HEK293 (cell line): ENCODE measurements around the gene FRMD5.

ENCODE experiments used
- CTCF ChIA-PET: fragments of 350-600 bp; formaldehyde crosslinking; extraction: SDS; loops from one replicate; lab custom pipeline; 2021; ENCODE audit warnings: antibody characterized with exemption; lab: Yijun Ruan, JAX
- POLR2A ChIA-PET: fragments of 300-600 bp; formaldehyde crosslinking; extraction: SDS; loops from one replicate; lab custom pipeline; 2020; ENCODE audit warnings: antibody characterized with exemption, inconsistent platforms; lab: Yijun Ruan, JAX
- H3K27ac ChIP-seq: fragments of 200-500 bp; sonication (Bioruptor generic); 2 replicates; pipeline ENCODE4 v1.5.1; 2014; ENCODE audit warnings: low read depth, low read length, control low read depth, inconsistent platforms; ENCODE audit errors: extremely low read depth
- H3K36me3 ChIP-seq, 2 experiments: fragments of 200-500 bp in 1 of 2; sonication (Bioruptor generic) in 1 of 2; 1 replicate in 1 of 2; 2 replicates in 1 of 2; pipeline ENCODE4 v1.5.1; 2014 to 2017; ENCODE audit warnings: inconsistent platforms in 2 of 2, low read length in 2 of 2; ENCODE audit not compliant: control insufficient read depth in 2 of 2, insufficient read depth in 1 of 2
- H3K4me1 ChIP-seq: fragments of 200-500 bp; sonication (Bioruptor generic); 2 replicates; pipeline ENCODE4 v1.5.1; 2014; ENCODE audit warnings: mild to moderate bottlenecking, low read length, inconsistent platforms; ENCODE audit not compliant: control insufficient read depth, insufficient read depth
- H3K4me3 ChIP-seq: 2 replicates; pipeline ENCODE4 v1.5.1; 2011; ENCODE audit warnings: low read depth, mild to moderate bottlenecking, control low read depth, low read length, moderate library complexity
- H3K9me3 ChIP-seq: fragments of 200-500 bp; sonication (Bioruptor generic); 2 replicates; pipeline ENCODE4 v1.5.1; 2014; ENCODE audit warnings: low read depth, low read length, inconsistent platforms; ENCODE audit not compliant: control insufficient read depth, insufficient read depth
- GLIS1 ChIP-seq: fragments of 450-650 bp; formaldehyde crosslinking; IDR thresholded peaks from 2 replicates; pipeline ENCODE4 v1.5.1; 2016; ENCODE audit warnings: missing biosample characterization, missing genetic modification characterization
- GLIS2 ChIP-seq: fragments of 450-650 bp; formaldehyde crosslinking; IDR thresholded peaks from 2 replicates; pipeline ENCODE4 v1.5.1; 2016; ENCODE audit warnings: missing biosample characterization, missing genetic modification characterization
- KLF7 ChIP-seq: fragments of 450-650 bp; formaldehyde crosslinking; IDR thresholded peaks from 2 replicates; pipeline ENCODE4 v1.5.1; 2016; ENCODE audit warnings: missing biosample characterization, missing genetic modification characterization, borderline replicate concordance
- SP2 ChIP-seq: fragments of 450-650 bp; formaldehyde crosslinking; IDR thresholded peaks from 2 replicates; pipeline ENCODE4 v1.5.1; 2016; ENCODE audit warnings: missing biosample characterization, missing genetic modification characterization
- WT1 ChIP-seq: fragments of 450-650 bp; formaldehyde crosslinking; IDR thresholded peaks from 2 replicates; pipeline ENCODE4 v1.5.1; 2016; ENCODE audit warnings: missing biosample characterization, missing genetic modification characterization
- ZBTB1 ChIP-seq: fragments of 450-650 bp; formaldehyde crosslinking; IDR thresholded peaks from 2 replicates; pipeline ENCODE4 v1.5.1; 2016; ENCODE audit warnings: missing biosample characterization, missing genetic modification characterization
- ZNF112 ChIP-seq: fragments of 450-650 bp; formaldehyde crosslinking; IDR thresholded peaks from 2 replicates; pipeline ENCODE4 v1.5.0; 2017; ENCODE audit warnings: missing biosample characterization, missing genetic modification characterization
- ZNF132 ChIP-seq: fragments of 450-650 bp; formaldehyde crosslinking; IDR thresholded peaks from 2 replicates; pipeline ENCODE4 v1.5.1; 2017; ENCODE audit warnings: missing biosample characterization, missing genetic modification characterization, borderline replicate concordance
- ZNF157 ChIP-seq: fragments of 450-650 bp; formaldehyde crosslinking; IDR thresholded peaks from 2 replicates; pipeline ENCODE4 v1.5.1; 2016; ENCODE audit warnings: missing biosample characterization, missing genetic modification characterization
- ZNF274 ChIP-seq, 2 experiments: fragments of 200-500 bp in 1 of 2; fragments of 450-650 bp in 1 of 2; sonication (Bioruptor generic) in 1 of 2; formaldehyde crosslinking in 1 of 2; IDR thresholded peaks; 2 replicates each; pipeline versions ENCODE4 v1.5.1 to v1.6.1; 2014 to 2016; ENCODE audit warnings: borderline replicate concordance in 1 of 2, inconsistent platforms in 1 of 2, low read length in 1 of 2, missing biosample characterization in 1 of 2, missing genetic modification characterization in 1 of 2
- ZNF354C ChIP-seq: fragments of 450-650 bp; formaldehyde crosslinking; IDR thresholded peaks from 2 replicates; pipeline ENCODE4 v1.5.1; 2016; ENCODE audit warnings: missing biosample characterization, missing genetic modification characterization, low read depth, borderline replicate concordance
- ZNF416 ChIP-seq: fragments of 450-650 bp; formaldehyde crosslinking; IDR thresholded peaks from 2 replicates; pipeline ENCODE4 v1.5.1; 2016; ENCODE audit warnings: missing biosample characterization, missing genetic modification characterization
- ZNF514 ChIP-seq: fragments of 450-650 bp; formaldehyde crosslinking; IDR thresholded peaks from 2 replicates; pipeline ENCODE4 v1.5.1; 2016; ENCODE audit warnings: missing biosample characterization, missing genetic modification characterization
- ZNF548 ChIP-seq: fragments of 450-650 bp; formaldehyde crosslinking; IDR thresholded peaks from 2 replicates; pipeline ENCODE4 v1.5.1; 2016; ENCODE audit warnings: missing biosample characterization, missing genetic modification characterization
- ZNF549 ChIP-seq: fragments of 450-650 bp; IDR thresholded peaks from 2 replicates; pipeline ENCODE4 v1.5.1; 2018; ENCODE audit warnings: missing biosample characterization, missing genetic modification characterization, mild to moderate bottlenecking, inconsistent platforms, moderate library complexity
- ZNF585B ChIP-seq: fragments of 450-650 bp; formaldehyde crosslinking; IDR thresholded peaks from 2 replicates; pipeline ENCODE4 v1.5.1; 2016; ENCODE audit warnings: missing biosample characterization, missing genetic modification characterization
- ZNF664 ChIP-seq: fragments of 450-650 bp; formaldehyde crosslinking; IDR thresholded peaks from 2 replicates; pipeline ENCODE4 v1.5.1; 2016; ENCODE audit warnings: missing biosample characterization, missing genetic modification characterization
- ZNF670 ChIP-seq: fragments of 450-650 bp; formaldehyde crosslinking; IDR thresholded peaks from 2 replicates; pipeline ENCODE4 v1.5.1; 2016; ENCODE audit warnings: missing biosample characterization, missing genetic modification characterization, low read depth
- ZNF785 ChIP-seq: fragments of 450-650 bp; formaldehyde crosslinking; IDR thresholded peaks from 2 replicates; pipeline ENCODE4 v1.5.1; 2016; ENCODE audit warnings: missing biosample characterization, missing genetic modification characterization
- ZSCAN23 ChIP-seq: fragments of 450-650 bp; formaldehyde crosslinking; IDR thresholded peaks from 2 replicates; pipeline ENCODE4 v1.5.1; 2016; ENCODE audit warnings: missing biosample characterization, missing genetic modification characterization
- TF ChIP-seq, protein P1 (sequence below): fragments of 450-650 bp; formaldehyde crosslinking; IDR thresholded peaks from 2 replicates; pipeline ENCODE4 v1.5.1; 2017; ENCODE audit warnings: missing biosample characterization, missing genetic modification characterization
- TF ChIP-seq, protein P2 (sequence below): fragments of 450-650 bp; formaldehyde crosslinking; IDR thresholded peaks from 2 replicates; pipeline ENCODE4 v1.5.1; 2016; ENCODE audit warnings: missing biosample characterization, missing genetic modification characterization
- TF ChIP-seq, protein P3 (sequence below): fragments of 450-650 bp; formaldehyde crosslinking; IDR thresholded peaks from 2 replicates; pipeline ENCODE4 v1.5.1; 2017; ENCODE audit warnings: missing biosample characterization, mild to moderate bottlenecking, missing genetic modification characterization, moderate library complexity
- TF ChIP-seq, protein P4 (sequence below): fragments of 450-650 bp; formaldehyde crosslinking; IDR thresholded peaks from 2 replicates; pipeline ENCODE4 v1.5.1; 2016; ENCODE audit warnings: missing biosample characterization, missing genetic modification characterization
- TF ChIP-seq, protein P5 (sequence below): fragments of 450-650 bp; formaldehyde crosslinking; IDR thresholded peaks from 2 replicates; pipeline ENCODE4 v1.5.1; 2016; ENCODE audit warnings: missing biosample characterization, missing genetic modification characterization
- TF ChIP-seq, protein P6 (sequence below): fragments of 450-650 bp; formaldehyde crosslinking; IDR thresholded peaks from 2 replicates; pipeline ENCODE4 v1.5.1; 2016; ENCODE audit warnings: missing biosample characterization, missing genetic modification characterization, borderline replicate concordance
- TF ChIP-seq, protein P7 (sequence below): fragments of 450-650 bp; formaldehyde crosslinking; IDR thresholded peaks from 2 replicates; pipeline ENCODE4 v1.5.1; 2016; ENCODE audit warnings: missing biosample characterization, missing genetic modification characterization

Gene FRMD5

DNA sequence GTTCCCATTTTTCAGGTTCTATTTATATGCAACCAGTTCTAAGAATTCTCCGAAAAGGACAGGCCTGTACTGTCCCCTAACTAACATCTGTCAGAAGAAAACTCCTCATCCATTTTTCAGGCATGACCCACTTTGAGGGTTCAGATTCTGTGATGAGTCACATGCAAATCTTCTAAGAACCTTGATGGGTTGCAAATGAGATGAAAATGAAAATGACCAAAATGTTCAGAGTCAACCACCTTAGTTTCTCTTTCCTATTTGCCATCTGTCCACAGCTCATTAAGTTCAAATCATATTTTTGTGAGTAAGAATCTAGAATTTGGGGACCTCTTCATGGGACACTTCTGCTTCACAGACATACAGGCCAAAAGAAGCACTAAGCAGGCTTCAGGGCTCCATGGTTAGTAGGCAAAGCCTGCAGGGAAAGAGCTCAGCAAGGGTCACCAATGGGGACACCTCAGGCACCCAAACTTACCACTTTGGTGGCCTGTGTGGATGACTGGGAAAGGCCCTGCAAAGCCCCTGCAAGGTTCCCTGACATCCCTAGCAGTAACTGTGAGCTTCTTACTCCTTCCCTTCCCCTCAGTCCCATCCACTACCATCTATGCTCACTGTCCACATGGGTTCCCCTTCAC lies 246.3 kb downstream of the FRMD5 start:
- no peak overlapping the region for H3K4me3 ChIP-seq
- POLR2A ChIA-PET: no interaction called here
- no peaks in the 10 kb centered on the region for H3K4me1 ChIP-seq
- no peak overlapping the region for H3K27ac ChIP-seq
- H3K36me3 ChIP-seq: no peaks in the 10 kb centered on the region
- TF ChIP-seq, protein P1, sequence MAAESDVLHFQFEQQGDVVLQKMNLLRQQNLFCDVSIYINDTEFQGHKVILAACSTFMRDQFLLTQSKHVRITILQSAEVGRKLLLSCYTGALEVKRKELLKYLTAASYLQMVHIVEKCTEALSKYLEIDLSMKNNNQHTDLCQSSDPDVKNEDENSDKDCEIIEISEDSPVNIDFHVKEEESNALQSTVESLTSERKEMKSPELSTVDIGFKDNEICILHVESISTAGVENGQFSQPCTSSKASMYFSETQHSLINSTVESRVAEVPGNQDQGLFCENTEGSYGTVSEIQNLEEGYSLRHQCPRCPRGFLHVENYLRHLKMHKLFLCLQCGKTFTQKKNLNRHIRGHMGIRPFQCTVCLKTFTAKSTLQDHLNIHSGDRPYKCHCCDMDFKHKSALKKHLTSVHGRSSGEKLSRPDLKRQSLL: no peak
- no peak for TF ChIP-seq ZNF585B (tag by site-specific recombination)
- no peak for TF ChIP-seq ZNF112 (tag by site-specific recombination)
- TF ChIP-seq ZNF548: no peak
- no peak for TF ChIP-seq ZBTB1 (tag by site-specific recombination)
- no peak for TF ChIP-seq ZNF274 (IDR thresholded peaks at IDR 0.05; ENCODE audit: low read length)
- TF ChIP-seq ZNF274 (tag by site-specific recombination; IDR thresholded peaks at IDR 0.05; ENCODE audit: borderline replicate concordance): no peak
- no peak for TF ChIP-seq WT1 (tag by site-specific recombination)
- no peak for TF ChIP-seq GLIS2 (tag by site-specific recombination)
- TF ChIP-seq, protein P2, sequence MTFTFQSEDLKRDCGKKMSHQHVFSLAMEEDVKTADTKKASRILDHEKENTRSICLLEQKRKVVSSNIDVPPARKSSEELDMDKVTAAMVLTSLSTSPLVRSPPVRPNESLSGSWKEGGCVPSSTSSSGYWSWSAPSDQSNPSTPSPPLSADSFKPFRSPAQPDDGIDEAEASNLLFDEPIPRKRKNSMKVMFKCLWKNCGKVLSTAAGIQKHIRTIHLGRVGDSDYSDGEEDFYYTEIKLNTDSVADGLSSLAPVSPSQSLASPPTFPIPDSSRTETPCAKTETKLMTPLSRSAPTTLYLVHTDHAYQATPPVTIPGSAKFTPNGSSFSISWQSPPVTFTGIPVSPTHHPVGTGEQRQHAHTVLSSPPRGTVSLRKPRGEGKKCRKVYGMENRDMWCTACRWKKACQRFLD (tag by site-specific recombination): no peak
- TF ChIP-seq, protein P3, sequence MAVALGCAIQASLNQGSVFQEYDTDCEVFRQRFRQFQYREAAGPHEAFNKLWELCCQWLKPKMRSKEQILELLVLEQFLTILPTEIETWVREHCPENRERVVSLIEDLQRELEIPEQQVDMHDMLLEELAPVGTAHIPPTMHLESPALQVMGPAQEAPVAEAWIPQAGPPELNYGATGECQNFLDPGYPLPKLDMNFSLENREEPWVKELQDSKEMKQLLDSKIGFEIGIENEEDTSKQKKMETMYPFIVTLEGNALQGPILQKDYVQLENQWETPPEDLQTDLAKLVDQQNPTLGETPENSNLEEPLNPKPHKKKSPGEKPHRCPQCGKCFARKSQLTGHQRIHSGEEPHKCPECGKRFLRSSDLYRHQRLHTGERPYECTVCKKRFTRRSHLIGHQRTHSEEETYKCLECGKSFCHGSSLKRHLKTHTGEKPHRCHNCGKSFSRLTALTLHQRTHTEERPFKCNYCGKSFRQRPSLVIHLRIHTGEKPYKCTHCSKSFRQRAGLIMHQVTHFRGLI (tag by site-specific recombination): no peak
- TF ChIP-seq, protein P4, sequence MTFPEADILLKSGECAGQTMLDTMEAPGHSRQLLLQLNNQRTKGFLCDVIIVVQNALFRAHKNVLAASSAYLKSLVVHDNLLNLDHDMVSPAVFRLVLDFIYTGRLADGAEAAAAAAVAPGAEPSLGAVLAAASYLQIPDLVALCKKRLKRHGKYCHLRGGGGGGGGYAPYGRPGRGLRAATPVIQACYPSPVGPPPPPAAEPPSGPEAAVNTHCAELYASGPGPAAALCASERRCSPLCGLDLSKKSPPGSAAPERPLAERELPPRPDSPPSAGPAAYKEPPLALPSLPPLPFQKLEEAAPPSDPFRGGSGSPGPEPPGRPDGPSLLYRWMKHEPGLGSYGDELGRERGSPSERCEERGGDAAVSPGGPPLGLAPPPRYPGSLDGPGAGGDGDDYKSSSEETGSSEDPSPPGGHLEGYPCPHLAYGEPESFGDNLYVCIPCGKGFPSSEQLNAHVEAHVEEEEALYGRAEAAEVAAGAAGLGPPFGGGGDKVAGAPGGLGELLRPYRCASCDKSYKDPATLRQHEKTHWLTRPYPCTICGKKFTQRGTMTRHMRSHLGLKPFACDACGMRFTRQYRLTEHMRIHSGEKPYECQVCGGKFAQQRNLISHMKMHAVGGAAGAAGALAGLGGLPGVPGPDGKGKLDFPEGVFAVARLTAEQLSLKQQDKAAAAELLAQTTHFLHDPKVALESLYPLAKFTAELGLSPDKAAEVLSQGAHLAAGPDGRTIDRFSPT (tag by site-specific recombination): no peak
- no peak for TF ChIP-seq ZNF664
- TF ChIP-seq KLF7 (tag by site-specific recombination): no peak
- no peak for TF ChIP-seq ZSCAN23
- no peak for TF ChIP-seq SP2 (tag by site-specific recombination)
- no peak for TF ChIP-seq GLIS1 (tag by site-specific recombination)
- TF ChIP-seq ZNF416 (tag by site-specific recombination): no peak
- no peaks in the 10 kb centered on the region for H3K9me3 ChIP-seq
- CTCF ChIA-PET: interaction anchor here (1.4 kb wide), 1 partner anchor 9 kb away, joined by 8 read pairs; no protein-coding TSS in a partner anchor

DNA sequence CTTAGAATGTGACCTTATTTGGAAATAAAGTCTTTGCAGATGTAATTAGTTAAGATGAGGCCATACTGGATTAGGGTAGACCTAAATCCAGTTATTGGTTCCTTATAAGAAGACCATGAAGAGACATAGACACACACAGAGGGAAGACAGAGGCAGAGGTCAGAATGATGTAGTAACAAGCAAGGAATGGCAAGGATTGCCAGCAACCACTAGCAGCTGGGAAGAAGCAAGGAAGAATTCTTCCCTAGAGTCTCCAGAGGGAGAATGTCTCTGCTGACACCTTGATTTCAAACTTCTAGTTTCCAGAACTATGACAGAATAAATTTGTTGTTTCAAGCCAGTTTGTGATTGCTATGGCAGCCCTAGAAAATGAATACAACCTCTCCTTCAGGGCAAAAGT lies 251.6 kb downstream of the FRMD5 start:
- ChIA-PET POLR2A (no interaction called here), CTCF (no interaction called here)
- H3K4me1 ChIP-seq: no peaks in the 10 kb centered on the region
- TF ChIP-seq ZNF132 (tag by site-specific recombination): no peak
- TF ChIP-seq ZNF549: no peak
- TF ChIP-seq ZNF157: no peak
- TF ChIP-seq, protein P5, sequence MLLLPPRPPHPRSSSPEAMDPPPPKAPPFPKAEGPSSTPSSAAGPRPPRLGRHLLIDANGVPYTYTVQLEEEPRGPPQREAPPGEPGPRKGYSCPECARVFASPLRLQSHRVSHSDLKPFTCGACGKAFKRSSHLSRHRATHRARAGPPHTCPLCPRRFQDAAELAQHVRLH: no peak
- no peak for TF ChIP-seq ZNF670 (tag by site-specific recombination)
- no peak for TF ChIP-seq ZNF785 (tag by site-specific recombination)
- TF ChIP-seq, protein P6, sequence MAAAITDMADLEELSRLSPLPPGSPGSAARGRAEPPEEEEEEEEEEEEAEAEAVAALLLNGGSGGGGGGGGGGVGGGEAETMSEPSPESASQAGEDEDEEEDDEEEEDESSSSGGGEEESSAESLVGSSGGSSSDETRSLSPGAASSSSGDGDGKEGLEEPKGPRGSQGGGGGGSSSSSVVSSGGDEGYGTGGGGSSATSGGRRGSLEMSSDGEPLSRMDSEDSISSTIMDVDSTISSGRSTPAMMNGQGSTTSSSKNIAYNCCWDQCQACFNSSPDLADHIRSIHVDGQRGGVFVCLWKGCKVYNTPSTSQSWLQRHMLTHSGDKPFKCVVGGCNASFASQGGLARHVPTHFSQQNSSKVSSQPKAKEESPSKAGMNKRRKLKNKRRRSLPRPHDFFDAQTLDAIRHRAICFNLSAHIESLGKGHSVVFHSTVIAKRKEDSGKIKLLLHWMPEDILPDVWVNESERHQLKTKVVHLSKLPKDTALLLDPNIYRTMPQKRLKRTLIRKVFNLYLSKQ (tag by site-specific recombination): no peak
- TF ChIP-seq, protein P7, sequence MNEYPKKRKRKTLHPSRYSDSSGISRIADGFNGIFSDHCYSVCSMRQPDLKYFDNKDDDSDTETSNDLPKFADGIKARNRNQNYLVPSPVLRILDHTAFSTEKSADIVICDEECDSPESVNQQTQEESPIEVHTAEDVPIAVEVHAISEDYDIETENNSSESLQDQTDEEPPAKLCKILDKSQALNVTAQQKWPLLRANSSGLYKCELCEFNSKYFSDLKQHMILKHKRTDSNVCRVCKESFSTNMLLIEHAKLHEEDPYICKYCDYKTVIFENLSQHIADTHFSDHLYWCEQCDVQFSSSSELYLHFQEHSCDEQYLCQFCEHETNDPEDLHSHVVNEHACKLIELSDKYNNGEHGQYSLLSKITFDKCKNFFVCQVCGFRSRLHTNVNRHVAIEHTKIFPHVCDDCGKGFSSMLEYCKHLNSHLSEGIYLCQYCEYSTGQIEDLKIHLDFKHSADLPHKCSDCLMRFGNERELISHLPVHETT (tag by site-specific recombination): no peak
- no peak for TF ChIP-seq ZNF354C (tag by site-specific recombination)
- TF ChIP-seq ZNF514: no peak

More for the DNA sequence above, 251.6 kb downstream of the FRMD5 start:
- H3K9me3 ChIP-seq: no peaks in the 10 kb centered on the region
- no peaks in the 10 kb centered on the region for H3K36me3 ChIP-seq
- H3K4me3 ChIP-seq: no peak overlapping the region
- no peak overlapping the region for H3K27ac ChIP-seq
